Brain pericyte (primary cell): ENCODE measurements around the gene KRTAP4-16.
"Not testable (repeated sequence)": the region's sequence is repeated elsewhere in the genome, so short reads cannot be mapped to it uniquely, and the experiment has no call there.

Source experiments
- DNase-seq: peaks from one replicate; pipeline ENCODE4 v3.0.0-alpha.2; 2012; ENCODE audit warnings: low read depth, low spot score

Gene KRTAP4-16

DNA sequence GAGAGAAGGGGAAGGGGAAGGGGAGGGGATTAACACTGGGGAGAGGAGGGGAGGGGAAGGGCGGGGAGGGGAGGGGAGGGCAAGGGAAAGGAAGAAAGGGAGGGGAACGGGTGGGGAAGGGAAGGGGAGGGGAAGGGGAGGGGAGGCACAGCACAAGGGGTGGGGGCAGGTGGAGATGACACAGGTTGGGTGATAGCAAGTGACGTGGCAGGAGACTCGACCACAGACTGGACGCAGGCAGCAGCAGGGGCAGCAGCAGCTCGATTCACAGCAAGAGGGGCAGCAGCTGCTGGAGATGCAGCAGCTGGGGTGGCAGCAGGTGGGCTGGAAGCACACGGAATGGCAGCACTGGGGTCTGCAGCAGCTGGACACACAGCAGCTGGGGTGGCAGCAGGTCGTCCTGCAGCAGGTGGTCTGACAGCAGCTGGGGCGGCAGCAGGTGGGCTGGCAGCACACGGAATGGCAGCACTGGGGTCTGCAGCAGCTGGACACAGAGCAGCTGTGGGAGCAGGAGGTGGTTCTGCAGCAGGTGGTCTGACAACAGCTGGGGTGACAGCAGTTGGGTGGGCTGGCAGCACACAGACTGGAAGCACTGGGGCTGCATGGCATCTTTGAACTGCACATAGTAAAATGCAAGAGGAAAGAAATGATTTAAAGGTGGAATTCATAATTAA is at the start of gene KRTAP4-16:
TSS of gene KRTAP4-16 (minus strand) at position 624 of the 674 bp plus-strand sequence. CDS start at position 624, 0 bp downstream.
- no peak for DNase-seq

DNA sequence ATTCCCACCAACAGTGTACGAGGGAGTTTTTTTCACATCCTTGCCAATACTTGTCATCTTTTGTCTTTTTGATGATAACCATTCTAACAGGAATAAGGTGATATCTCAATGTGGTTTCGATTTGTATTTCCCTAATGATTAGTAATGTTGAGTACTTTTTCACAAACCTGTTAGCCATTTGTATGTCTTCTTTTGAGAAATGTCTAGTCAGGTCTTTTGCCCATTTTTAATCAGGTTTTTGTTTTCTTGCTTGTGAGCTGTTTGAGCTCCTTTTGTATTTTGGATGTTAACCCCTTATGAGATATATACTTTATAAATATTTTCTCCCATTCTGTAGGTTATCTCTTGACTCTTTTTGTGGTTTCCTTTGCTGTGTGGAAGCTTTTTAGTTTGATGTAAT is 49.5 kb upstream of the KRTAP4-16 start:
- no peak for DNase-seq

DNA sequence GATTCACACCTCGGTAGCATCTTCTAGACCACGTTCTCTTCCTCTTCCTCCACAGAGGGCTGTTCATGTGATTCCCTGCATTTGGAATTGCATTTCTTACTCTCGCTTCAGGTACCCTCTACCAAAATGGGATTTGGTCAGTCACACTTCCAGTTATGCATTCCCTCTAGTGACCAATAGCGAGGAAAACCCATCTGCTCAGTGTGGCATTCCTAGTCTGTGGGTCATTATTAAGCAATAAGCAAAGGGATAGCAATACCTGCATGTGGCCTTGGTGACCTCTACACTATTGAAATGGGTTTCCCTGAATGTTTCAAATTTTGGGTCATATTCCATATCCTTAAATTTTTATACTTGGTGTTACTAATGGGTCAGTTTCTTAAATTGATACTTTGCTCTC is 48.0 kb upstream of the KRTAP4-16 start:
- DNase-seq, result no peak

DNA sequence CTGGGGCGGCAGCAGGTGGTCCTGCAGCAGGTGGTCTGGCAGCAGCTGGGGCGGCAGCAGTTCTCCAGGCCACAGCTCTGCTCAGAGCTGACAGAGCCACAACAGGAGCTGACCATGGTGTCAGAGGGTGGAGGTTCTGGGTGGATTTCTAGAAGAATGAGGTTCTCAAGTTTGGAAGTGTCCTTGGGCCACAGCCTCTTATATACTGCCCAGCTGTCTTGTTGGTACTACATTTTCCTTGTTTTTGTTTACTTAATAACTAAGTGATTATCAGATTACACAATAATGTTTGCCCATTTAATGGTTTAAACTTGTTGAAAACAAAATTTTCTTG is 47.6 kb upstream of the KRTAP4-16 start, which contains the start of gene KRTAP4-5:
TSS of gene KRTAP4-5 (minus strand) at position 174 of the 334 bp plus-strand sequence. CDS start at position 116, 58 bp downstream.
- DNase-seq, result no peak

DNA sequence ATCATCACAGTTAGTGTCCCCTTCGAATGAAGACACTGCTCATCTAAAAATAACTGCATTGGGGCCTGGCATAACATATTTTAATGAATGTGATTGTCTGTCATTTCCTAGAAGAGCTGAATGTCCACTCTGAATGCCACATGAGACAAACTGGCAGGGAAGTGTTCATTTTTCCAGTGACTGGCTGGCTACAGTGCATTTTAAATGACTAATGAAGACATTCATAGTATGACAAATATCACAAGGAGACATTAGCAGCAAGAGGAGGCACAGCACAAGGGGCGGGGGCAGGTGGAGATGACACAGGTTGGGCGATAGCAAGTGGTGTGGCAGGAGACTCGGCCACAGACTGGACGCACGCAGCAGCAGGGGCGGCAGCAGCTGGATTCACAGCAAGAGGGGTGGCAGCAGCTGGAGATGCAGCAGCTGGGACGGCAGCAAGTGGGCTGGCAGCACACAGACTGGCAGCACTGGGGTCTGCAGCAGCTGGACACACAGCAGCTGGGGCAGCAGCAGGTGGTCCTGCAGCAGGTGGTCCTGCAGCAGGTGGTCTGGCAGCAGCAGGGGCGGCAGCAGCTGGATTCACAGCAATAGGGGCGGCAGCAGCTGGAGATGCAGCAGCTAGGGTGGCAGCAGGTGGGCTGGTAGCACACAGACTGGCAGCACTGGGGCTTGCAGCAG is 47.1 kb upstream of the KRTAP4-16 start:
- DNase-seq, result not testable (repeated sequence)

DNA sequence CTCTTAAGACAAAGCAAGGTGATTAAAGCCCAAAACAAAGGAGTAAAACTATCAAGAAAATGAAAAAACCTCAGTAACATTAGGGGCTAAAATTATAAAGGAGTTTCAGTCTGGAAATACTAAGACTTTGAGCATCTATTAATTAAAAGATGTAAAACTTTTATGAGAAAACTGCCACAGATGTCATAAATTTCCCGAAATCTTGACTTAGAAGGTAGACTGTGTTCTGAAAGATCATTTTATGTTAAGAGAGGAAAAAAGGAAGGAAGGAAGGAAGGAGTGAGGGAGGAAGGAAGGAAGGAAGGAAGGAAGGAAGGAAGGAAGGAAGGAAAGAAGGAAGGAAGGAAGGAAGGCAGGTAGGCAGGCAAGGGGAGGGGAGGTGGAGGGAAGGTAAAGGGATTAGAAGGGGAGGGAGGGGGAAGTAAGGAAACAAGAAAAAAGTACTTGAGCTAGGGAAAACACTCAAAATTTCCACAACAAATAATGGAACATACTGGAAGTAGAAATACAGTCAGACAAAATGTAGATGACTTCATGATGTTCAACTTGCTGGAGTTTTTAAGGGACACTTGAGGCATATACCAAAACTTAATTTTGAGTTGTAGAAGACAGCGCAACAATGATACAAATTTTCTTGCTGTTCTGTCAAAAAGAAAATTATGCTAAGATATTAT is 45.7 kb upstream of the KRTAP4-16 start:
- no peak for DNase-seq

DNA sequence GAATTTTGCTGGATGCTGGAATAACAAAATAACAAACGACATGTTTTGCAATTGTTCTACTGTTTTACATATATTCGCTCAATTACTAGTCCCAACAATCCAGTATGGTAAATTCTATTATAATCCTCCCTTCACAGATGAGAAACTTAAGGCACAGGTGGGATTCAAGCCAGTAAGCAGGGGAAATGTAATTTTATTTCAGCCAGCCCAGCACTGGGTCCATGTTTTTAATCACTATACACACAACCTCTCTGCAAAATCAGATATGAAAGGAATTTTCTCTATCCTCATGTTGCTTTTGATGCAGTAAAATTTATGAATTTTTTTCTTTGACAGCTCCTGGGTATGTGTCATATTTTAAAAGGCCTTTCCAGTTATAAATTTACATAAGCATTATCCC is 43.3 kb upstream of the KRTAP4-16 start:
- no peak for DNase-seq

DNA sequence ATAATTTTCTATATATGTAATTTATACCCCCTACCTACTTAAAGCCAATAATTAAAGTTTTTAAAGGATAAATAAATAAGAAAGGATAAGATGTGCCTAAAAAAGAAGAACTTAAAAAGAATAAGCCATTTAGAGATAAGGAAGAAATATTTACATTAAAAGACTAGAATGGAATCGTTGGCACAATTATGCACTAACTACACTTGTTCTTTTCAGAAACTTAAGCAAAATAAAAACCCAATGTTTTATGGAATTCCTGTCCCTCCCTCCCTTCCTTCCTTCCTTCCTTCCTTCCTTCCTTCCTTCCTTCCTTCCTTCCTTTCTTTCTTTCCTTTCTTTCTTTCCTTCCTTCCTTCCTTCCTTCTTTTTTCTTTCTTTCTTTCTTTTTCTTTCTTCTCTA is 42.8 kb upstream of the KRTAP4-16 start:
- DNase-seq, result no peak

DNA sequence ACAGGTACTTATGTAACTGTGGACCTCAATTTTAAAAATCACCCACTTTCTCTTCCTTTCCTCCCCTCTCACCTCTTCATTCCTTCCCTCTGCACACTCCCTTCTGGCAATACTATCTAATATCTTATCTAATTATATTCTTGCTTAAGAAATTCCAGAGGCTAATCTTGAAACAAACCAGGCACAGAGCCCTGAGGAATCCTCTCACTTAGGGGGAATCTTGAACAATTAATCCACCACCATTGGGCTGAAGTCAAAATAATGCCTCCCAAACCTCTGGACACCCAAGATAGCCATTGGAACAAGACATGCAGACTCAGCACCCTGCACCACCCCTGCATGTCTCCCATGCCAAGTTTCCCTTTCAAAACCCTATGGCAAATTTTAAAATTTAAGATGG is 39.4 kb upstream of the KRTAP4-16 start:
- DNase-seq, result no peak

DNA sequence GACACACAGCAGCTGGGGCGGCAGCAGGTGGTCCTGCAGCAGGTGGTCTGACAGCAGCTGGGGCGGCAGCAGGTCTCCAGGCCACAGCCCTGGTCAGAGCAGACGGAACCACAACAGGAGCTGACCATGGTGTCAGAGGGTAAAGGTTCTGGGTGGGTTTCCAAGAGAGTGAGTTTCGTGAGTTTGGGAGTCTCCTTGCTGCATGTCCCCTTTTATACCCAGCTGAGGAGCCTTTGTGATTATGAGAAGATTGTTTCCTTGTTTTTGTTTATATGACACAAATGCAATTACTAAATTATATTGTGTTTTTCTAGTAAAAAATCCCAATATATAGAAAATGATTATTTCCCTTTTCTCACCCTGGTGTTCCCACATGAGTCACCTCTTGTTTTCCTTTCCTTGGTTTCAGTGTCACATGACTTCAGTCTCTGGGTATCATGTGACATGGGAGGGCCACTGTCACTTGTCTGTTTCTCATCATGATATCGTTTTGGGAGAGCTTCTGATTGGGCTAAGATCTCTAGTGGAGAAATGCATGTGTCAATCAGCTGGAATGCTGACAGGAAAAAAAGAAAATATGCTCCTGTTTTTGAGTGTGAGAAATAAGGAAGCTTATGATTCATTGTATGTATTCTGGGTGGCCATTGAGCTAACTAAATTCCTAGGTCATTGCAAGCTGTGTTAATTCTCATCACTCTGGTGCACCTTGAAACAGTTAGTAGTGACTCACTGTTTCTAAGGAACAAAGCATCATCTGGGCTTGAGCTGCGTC is 38.5 kb upstream of the KRTAP4-16 start, which contains the start of gene KRTAP4-6:
TSS of gene KRTAP4-6 (minus strand) at position 185 of the 772 bp plus-strand sequence. CDS start at position 128, 57 bp downstream.
- no peak for DNase-seq

DNA sequence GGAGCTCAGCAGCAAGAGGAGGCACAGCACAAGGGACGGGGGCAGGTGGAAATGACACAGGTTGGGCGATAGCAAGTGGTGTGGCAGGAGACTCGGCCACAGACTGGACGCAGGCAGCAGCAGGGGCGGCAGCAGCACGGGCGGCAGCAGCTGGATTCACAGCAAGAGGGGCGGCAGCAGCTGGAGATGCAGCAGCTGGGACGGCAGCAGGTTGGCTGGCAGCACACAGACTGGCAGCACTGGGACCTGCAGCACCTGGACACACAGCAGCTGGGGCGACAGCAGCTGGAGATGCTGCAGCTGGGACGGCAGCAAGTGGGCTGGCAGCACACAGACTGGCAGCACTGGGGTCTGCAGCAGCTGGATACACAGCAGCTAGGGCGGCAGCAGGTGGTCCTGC is 37.9 kb upstream of the KRTAP4-16 start:
- DNase-seq, result not testable (repeated sequence)

DNA sequence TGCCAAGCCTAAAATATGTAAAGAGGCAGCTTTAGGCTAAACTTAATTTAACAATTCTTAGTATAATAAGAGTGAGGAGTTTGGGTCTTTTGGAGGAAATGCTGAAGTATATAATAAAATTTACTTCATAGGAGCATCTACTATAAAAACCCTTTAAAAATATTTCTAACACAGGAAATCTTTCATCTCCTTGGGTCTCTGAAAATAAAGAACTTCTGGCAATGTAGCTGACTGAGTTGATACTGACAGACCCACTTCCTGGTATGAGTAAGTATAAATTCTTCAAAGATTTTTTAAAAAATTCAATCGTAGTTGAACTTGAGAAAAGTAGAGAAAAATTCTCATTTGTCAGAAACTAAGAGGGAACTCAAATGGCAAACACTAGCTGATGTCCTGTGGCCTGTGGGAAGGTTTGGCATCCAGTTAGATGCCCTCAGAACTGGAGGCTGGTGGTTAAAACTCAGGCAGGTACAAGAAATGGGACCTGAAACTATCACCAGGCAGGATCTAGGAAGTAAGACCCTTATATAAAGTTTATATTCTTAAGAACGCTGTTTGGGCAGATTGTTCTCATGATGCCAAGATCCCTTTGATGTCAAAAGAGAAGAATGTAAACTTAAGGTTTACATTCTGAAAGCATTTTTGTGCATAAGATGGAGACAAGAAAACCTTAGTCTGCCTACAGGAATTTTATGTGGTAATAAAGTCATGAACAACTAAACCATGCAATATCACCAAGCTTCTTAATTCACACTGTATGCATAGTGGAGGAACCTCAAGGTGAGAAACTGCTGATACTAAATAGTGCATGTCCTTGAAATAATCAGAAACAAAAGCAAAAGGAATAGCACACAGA is 32.1 kb upstream of the KRTAP4-16 start:
- DNase-seq, result no peak

DNA sequence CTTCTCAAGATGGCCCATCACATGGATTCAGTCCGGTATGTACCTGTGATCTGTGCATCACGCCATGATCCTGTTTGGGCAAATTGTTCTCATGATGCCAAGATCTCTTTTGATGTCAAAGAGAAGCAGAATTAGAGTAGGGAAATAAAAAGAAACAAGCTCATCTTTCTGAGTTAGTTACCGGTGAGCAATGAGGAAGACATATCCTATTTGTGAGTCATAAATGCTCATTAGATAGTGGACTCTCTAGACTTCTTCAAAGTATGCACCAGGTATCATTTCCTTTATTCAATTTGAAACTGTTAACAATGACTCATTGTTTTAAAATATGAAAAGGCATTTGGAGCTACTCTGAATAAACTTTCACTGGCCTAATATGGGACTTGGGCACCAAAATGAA is 30.0 kb upstream of the KRTAP4-16 start:
- DNase-seq, result no peak

DNA sequence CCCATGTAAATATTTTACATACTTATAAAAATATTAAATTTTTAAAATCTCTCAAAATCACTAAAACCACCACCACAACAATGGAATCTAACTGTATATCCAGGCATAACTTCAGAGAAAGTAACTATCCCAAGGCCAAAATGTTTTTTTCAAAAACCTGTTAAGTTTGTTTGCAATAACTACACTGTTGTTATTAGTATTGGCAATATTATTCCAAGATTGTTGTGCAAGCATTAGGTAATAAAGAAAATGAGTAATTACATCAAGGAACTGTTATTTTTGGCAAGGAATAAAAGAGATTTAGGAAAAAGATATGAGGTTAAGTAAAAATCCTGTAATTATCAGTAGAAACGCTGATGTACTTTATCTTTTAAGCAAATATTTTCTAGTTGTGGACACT is 25.4 kb upstream of the KRTAP4-16 start:
- no peak for DNase-seq

DNA sequence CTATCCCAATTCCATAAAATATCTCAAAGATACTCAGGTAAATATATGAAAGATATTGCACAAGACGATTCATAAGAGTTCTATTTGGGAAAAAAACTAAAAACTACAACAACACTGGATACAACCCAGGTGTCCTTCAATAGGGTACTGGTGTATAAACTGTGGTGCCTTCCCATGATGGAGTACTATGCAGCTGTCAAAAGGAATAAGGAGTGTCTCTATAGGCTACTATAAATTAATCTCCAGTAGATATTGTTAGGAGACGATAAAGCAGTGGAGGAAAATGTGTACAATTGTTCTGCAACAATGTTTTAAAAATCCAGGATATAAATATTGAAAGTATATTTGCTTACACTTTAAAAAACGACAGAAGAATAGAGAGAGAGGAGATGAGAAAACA is 24.4 kb upstream of the KRTAP4-16 start:
- DNase-seq, result no peak

DNA sequence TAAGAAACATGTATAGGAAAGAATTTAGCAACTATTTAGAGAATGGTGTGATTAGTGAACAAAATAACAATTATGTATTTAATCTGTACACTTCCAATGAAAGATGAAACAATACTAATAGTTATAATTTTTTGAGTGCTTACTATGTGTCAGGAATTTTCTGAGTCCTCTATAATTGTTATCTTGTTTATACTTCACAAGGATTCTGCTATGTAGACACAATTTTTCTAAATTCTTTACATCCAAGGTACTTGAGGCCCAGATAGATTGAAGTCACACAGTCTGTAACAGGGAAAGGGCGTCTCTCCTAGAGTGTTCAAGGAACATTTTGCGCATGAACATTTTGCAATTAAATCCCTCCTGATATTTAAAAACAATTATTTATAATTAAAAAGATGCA is 23.1 kb upstream of the KRTAP4-16 start:
- no peak for DNase-seq

DNA sequence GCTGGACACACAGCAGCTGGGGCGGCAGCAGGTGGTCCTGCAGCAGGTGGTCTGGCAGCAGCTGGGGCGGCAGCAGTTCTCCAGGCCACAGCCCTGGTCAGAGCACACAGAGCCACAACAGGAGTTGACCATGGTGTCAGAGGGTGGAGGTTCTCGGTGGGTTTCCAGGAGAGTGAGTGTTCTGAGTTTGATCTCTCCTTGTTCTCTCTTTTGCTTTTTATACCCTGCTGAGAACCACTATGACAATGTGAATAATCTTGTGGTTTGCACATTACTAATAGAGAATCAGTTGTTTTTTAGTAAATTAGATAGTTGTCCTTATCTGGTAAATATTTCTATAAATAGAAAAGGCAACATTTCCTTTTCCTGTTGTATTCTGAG is 22.0 kb upstream of the KRTAP4-16 start, which contains the start of gene KRTAP4-12:
TSS of gene KRTAP4-12 (minus strand) at position 192 of the 381 bp plus-strand sequence. CDS start at position 132, 60 bp downstream.
- DNase-seq, result not testable (repeated sequence)

DNA sequence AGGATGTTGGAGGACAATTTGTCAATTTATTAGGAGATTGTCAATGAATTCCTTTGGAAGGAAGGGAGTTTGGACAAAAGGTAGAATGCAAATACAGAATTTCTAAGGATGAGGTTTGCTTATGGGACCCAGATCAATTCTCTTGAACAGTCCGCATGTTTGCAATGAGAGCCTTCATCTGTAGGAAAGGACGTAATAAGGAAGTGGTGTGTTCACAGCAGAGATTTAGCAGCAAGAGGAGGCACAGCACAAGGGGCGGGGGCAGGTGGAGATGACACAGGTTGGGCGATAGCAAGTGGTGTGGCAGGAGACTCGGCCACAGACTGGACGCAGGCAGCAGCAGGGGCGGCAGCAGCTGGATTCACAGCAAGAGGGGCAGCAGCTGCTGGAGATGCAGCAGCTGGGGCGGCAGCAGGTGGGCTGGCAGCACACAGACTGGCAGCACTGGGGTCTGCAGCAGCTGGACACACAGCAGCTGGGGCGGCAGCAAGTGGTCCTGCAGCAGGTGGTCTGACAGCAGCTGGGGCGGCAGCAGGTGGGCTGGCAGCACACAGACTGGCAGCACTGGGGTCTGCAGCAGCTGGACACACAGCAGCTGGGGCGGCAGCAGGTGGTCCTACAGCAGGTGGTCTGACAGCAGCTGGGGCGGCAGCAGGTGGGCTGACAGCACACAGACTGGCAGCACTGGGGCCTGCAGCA is 21.4 kb upstream of the KRTAP4-16 start:
- DNase-seq, result not testable (repeated sequence)

DNA sequence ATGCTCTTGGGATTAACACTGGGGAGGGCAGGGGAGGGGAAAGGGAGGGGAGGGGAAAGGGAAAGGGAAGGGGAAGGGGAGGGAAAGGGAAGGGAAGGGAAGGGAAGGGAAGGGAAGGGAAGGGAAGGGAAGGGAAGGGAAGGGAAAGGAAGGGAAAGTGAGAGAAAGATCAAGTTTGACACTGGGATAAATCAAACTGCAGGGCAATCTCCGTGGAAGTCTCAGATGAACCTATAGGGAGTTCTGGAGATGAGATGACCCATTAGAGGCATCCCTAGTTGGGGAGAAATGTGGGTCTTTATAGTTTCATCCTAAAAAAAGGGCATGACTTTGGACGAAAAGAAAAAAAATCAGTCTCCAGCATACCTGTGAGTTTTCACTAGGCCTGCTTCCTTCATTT is 19.7 kb upstream of the KRTAP4-16 start:
- no peak for DNase-seq
